Testis (tissue), 2 donors: Measurements from ENCODE around the gene NXPH3.

ENCODE experiments used
- CTCF ChIP-seq, 3 experiments: fragments of 450-650 bp in 2 of 3; fragments of 200-600 bp in 1 of 3; sonication (generic) in 1 of 3; IDR thresholded peaks; one replicate each; pipeline ENCODE4 v1.5.1; 2016 to 2019; ENCODE audit warnings: antibody characterized with exemption in 3 of 3, mild to moderate bottlenecking in 2 of 3, moderate library complexity in 1 of 3
- POLR2A ChIP-seq: fragments of 450-650 bp; IDR thresholded peaks from one replicate; pipeline ENCODE4 v1.6.1; 2017; ENCODE audit warnings: antibody characterized with exemption, mild to moderate bottlenecking, moderate library complexity

- TF ChIP-seq POLR2A = no peak
- TF ChIP-seq CTCF (IDR thresholded peaks at IDR 0.05) = no peak
Observed at GRCh38 chr17:49553676-49554335, 21.9 kb upstream of the NXPH3 start.
